AG04449 (cell line): ENCODE data around the gene SPPL2C.

Experiments
- CTCF ChIA-PET: fragments of 350-600 bp; formaldehyde crosslinking; extraction: SDS; loops from one replicate; lab custom pipeline; 2021; ENCODE audit warnings: antibody characterized with exemption; lab: Yijun Ruan, JAX
- POLR2A ChIA-PET: fragments of 400-600, 350-600 bp; formaldehyde crosslinking; extraction: SDS; loops from one replicate; lab custom pipeline; 2020; ENCODE audit warnings: antibody characterized with exemption, inconsistent platforms; lab: Yijun Ruan, JAX
- DNase-seq: peaks from one replicate; pipeline ENCODE4 v3.0.0-alpha.2; 2010; ENCODE audit warnings: low read depth, low spot score
- H3K4me3 ChIP-seq: 2 replicates; pipeline ENCODE4 v1.5.1; 2011; ENCODE audit warnings: low read depth, mild to moderate bottlenecking, control low read depth, low read length
- TF ChIP-seq, protein P1 (sequence below): IDR thresholded peaks from one replicate; pipeline ENCODE4 v1.5.1; 2011; ENCODE audit warnings: mild to moderate bottlenecking, moderate library complexity, low read length, control low read depth, inconsistent platforms; ENCODE audit not compliant: insufficient read depth; ENCODE audit errors: missing control alignments

SPPL2C gene

DNA sequence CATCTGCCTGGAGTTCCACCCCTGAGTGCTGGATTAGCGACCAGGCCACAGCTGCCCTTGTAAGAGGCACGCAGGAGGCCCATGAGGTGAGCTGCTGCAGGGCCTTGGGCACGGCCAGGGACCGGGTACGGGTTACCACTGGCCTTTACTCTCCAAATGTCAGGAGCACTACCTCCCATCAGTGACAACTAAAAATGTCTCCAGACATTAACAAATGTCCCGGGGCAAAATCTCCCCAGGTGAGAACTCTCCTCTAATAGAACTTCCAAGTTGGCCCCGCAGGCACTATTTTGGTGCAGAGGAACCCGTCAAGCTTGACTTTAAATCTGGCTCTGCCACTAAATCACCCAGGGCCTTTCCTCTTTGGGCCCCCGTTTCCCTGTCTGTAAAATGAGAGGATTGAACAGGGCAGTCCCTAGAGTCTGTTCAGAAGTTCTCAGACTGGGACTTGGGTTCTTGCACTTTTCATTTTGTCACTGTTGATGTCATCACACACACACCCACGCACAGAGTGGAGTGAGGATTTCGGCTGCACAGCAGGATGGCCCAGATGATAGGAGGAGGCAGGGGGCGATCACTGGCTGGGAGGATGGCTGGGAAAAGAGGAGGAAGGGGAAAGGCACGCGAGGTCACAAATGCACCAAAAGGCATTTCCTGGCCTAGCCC, 25.1 kb downstream of the SPPL2C start:
- POLR2A ChIA-PET, result no interaction called here
- CTCF ChIA-PET, result interaction anchor here (1.5 kb wide), 1 partner anchor 18 kb away, joined by 3 read pairs; no protein-coding TSS in a partner anchor
- TF ChIP-seq, protein P1, sequence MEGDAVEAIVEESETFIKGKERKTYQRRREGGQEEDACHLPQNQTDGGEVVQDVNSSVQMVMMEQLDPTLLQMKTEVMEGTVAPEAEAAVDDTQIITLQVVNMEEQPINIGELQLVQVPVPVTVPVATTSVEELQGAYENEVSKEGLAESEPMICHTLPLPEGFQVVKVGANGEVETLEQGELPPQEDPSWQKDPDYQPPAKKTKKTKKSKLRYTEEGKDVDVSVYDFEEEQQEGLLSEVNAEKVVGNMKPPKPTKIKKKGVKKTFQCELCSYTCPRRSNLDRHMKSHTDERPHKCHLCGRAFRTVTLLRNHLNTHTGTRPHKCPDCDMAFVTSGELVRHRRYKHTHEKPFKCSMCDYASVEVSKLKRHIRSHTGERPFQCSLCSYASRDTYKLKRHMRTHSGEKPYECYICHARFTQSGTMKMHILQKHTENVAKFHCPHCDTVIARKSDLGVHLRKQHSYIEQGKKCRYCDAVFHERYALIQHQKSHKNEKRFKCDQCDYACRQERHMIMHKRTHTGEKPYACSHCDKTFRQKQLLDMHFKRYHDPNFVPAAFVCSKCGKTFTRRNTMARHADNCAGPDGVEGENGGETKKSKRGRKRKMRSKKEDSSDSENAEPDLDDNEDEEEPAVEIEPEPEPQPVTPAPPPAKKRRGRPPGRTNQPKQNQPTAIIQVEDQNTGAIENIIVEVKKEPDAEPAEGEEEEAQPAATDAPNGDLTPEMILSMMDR, result no peak
- no peak overlapping the region for H3K4me3 ChIP-seq
- no peak for DNase-seq

DNA sequence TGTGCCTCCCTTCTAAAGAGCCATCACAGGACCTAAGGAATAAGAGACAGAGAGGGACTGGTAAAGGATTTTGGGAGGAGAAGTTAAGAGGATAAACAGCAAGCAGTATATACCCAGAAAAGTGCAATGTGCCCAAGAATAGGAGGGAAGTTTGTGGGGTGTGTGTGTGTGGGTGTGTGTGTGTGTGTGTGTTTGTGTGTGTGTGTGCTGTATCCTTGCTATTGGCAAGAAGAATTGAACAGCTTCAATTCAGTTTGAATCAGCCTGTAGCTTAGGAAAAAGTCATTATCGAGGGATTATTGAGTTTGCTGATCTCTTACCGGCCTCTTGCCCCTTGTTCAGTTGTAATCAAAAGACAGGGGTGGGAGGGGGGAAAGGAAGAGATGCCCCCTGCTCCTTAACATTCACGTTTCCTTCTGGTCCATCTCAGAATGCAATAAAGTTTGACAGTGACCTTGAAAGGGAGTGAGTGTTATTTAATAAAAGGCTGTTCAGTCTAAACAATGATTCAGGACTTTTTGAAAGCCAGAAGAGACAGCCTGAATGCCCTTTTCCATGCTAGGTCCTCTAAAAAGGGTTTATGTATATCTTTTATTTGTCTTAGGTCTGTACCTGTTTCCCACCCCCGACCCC, 25.8 kb downstream of the SPPL2C start:
- TF ChIP-seq, protein P1, result no peak
- ChIA-PET CTCF (interaction anchor here (2.7 kb wide), 1 partner anchor 38 kb away, joined by 7 read pairs; no protein-coding TSS in a partner anchor), POLR2A (no interaction called here)
- H3K4me3 ChIP-seq, result no peak overlapping the region
- DNase-seq, result no peak

DNA sequence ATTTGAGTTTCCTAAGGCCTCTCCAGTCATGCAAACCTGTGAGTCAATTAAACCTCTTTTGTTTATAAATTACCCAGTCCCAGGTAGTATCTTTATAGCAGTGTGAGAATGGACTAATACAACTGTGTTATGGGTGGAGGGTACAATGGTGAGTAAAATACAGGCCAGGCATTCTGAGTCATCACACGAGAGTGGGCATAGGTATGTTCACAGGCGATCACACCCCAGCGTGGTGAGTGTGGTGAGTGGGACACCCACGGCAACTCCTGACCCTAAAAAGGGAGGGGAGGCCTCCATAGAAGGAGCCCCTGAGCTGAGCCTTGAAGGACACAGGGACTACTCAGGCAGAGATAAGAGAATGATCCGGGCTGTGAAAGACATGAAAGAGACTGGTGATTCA, 27.0 kb downstream of the SPPL2C start:
- POLR2A ChIA-PET, result no interaction called here
- CTCF ChIA-PET, result interaction anchor here (1.0 to 2.7 kb wide), 2 partner anchors 22 to 39 kb away, joined by 3 to 7 read pairs; no protein-coding TSS in a partner anchor
- TF ChIP-seq, protein P1, result no peak
- no peak for DNase-seq
- H3K4me3 ChIP-seq, result no peak overlapping the region

DNA sequence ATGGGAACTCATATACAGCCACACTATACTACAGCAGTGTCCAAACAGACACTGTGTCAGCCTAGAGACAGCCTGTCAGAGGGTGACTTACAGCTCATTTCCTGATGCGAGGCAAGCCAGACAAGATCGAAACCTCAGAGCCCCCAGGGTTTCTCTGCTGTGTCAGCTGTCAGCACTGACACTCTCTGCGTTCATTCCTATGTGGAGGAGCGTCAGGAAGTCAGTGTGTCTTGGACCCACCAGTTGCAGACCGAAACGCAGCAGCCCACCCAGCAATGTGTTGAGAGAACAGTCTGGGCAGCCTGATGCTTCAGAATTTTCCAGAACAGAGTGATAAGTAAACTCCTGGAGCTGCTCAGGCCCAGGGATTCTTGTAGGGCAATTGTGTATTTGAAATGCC, 29.0 kb downstream of the SPPL2C start:
- no peak overlapping the region for H3K4me3 ChIP-seq
- TF ChIP-seq, protein P1, result no peak
- no peak for DNase-seq
- ChIA-PET CTCF (interaction anchor here (1.3 kb wide), 1 partner anchor 20 kb away, joined by 3 read pairs; no protein-coding TSS in a partner anchor), POLR2A (no interaction called here)

DNA sequence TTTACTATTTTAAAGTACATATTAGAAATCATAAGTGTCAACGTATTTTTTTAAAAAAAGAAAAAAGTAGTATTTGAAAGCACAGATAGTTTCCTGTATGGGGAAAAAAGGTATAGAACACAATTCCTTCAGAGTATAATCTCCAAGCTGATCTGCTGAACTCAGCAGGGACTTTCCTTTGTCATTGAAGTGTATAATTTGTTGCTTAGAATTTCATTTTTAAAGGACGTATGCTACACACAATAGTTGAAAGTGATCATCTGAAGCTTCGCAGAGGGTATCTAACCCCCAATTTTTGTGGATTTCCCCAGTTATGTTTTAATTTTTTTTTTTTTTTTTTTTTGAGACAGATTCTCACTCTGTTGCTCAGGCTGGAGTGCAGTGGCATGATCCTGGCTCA, 29.5 kb downstream of the SPPL2C start:
- DNase-seq, result no peak
- ChIA-PET CTCF (interaction anchor here (1.3 kb wide), 1 partner anchor 19 kb away, joined by 3 read pairs; no protein-coding TSS in a partner anchor), POLR2A (no interaction called here)
- no peak overlapping the region for H3K4me3 ChIP-seq
- TF ChIP-seq, protein P1, result no peak

DNA sequence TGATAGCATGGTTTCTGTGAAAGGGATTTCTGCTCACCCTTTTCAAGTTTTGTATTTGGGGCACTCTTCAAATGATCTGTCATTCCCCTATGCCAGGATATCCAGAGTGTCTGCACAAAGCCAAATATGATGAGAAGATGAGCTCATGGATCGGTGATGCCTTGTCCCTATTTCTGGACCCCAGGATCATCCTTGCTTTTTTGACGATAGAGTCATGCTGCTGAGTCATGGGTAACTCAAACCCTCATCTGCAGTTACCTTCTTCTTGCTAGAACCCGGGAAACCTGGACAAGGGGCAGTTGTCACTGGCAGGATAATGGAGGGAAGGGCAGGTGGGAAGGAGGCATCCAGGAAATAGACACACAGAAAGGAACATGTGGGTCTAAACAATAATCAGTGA, 31.9 kb downstream of the SPPL2C start:
- no peak for DNase-seq
- ChIA-PET POLR2A (no interaction called here), CTCF (no interaction called here)
- no peak overlapping the region for H3K4me3 ChIP-seq
- TF ChIP-seq, protein P1, result no peak
